ENCODE data around the gene BCAT1.

GRCh38 chr12:24895612-24896011, 53.3 kb downstream of the BCAT1 start:
- TF ChIP-seq CTCF (IDR thresholded peaks at IDR 0.05; ENCODE audit: low read length), result no peak
- TF ChIP-seq EZH2 (IDR thresholded peaks at IDR 0.05; ENCODE audit: borderline replicate concordance, low read length), result no peak

Data from OCI-LY1 (cell line).